Adrenal gland (tissue), 12 donors: ENCODE results near the gene ANO7. TPM values are rescaled to one million over a fixed set of nuclear protein-coding genes. Genes with fewer than 3 reads are reported as not detected.

Source experiments
- DNase-seq, 7 donors: peaks; one replicate each; pipeline ENCODE4 v3.0.0-alpha.2; 2019 to 2020
- H3K27ac ChIP-seq, 5 donors: fragments of 200-600 bp; sonication (generic) in 4 of 5; 1 replicate in 3 of 5; 2 replicates in 2 of 5; pipeline versions ENCODE4 v1.5.1 to v1.8.0; 2016 to 2020; ENCODE audit warnings: mild to moderate bottlenecking in 1 of 5
- H3K27me3 ChIP-seq: fragments of 200-600 bp; 2 replicates; pipeline ENCODE4 v1.8.0; 2021
- H3K36me3 ChIP-seq, 2 donors: fragments of 200-600 bp; replicated peaks in 1 of 2; 1 replicate in 1 of 2; 2 replicates in 1 of 2; pipeline versions ENCODE4 v1.5.1 to v1.8.0; 2018 to 2022
- H3K4me1 ChIP-seq, 2 donors: fragments of 200-600 bp; replicated peaks in 1 of 2; 1 replicate in 1 of 2; 2 replicates in 1 of 2; pipeline versions ENCODE4 v1.5.1 to v1.8.0; 2018 to 2021
- H3K4me3 ChIP-seq, 4 donors: fragments of 200-600 bp; sonication (generic) in 3 of 4; one replicate each; pipeline ENCODE4 v1.5.1; 2016 to 2018
- H3K9me3 ChIP-seq, 3 donors: fragments of 200-600 bp; sonication (generic) in 1 of 3; replicated peaks in 1 of 3; 1 replicate in 2 of 3; 2 replicates in 1 of 3; pipeline versions ENCODE4 v1.5.1 to v1.8.0; 2016 to 2021
- POLR2A ChIP-seq, 2 donors: fragments of 450-650 bp; IDR thresholded peaks; one replicate each; pipeline ENCODE4 v1.6.1; 2017; ENCODE audit warnings: antibody characterized with exemption in 2 of 2, mild to moderate bottlenecking in 2 of 2, moderate library complexity in 1 of 2
- WGBS, 4 donors: extraction: QIAGEN DNeasy Blood & Tissue Kit in 2 of 4; methylation state at CpG; one replicate each; pipeline versions ENCODE4 v1.1.5 to v1.1.7; 2013 to 2017; 5-methylcytosine and 5-hydroxymethylcytosine counted together
- intact Hi-C, 2 donors: fragments of 100-400 bp; cut with DNase I; formaldehyde crosslinking; loops; one replicate each; pipeline versions ENCODE4 v1.14.1 to v1.15.0; 2022 to 2023
- polyA plus RNA-seq, 3 donors: library from polyadenylated mRNA; stranded (reverse); fragments of 200-250 nt in 2 of 3; fragments of 350-450 nt in 1 of 3; fragmentation: Illumina TruSeq in 1 of 3; extraction: RNeasy Lipid Tissue Mini Kit (QIAGEN cat#74804) in 1 of 3; gene quantifications; one replicate each; pipeline ENCODE4 v1.2.3, GENCODE V29; 2013 to 2014
- total RNA-seq, 9 donors: library from RNA; depleted of rRNA in 4 of 9; stranded (reverse); fragments of >200 nt in 4 of 9; fragments of 120-200 nt in 1 of 9; fragmentation: NEBNext Ultra II Directional in 1 of 9; extraction: Animal tissue kit (Norgen Biotek cat#: 25700) in 1 of 9; gene quantifications; one replicate each; pipeline versions ENCODE4 v1.1.0 to v1.2.4, GENCODE V29; 2013 to 2023
- TF ChIP-seq, protein P1 (sequence below), 6 experiments: fragments of 450-650 bp in 4 of 6; fragments of 200-600 bp in 2 of 6; sonication (generic) in 1 of 6; IDR thresholded peaks; 1 replicate in 5 of 6; 2 replicates in 1 of 6; pipeline versions ENCODE4 v1.5.1 to v1.8.0; 2016 to 2021; ENCODE audit warnings: antibody characterized with exemption in 6 of 6, mild to moderate bottlenecking in 2 of 6, moderate library complexity in 1 of 6
- donor health status: healthy with polysubstance abuse.
- donor health status: Bipolar disorder and iron deficiency.
- donor health status: DM: yes; HTN: yes; CAD: no.
- donor health status: DM: no; HTN: no; CAD: no.
- donor health status: DM: no; HTN: no; CAD: no.
- donor health status: DM: yes; HTN: yes; CAD: no.

The ANO7 gene
- total and polyA plus RNA-seq, 12 donors: 0.48 to 5.1 (median 1.8) TPM

DNA sequence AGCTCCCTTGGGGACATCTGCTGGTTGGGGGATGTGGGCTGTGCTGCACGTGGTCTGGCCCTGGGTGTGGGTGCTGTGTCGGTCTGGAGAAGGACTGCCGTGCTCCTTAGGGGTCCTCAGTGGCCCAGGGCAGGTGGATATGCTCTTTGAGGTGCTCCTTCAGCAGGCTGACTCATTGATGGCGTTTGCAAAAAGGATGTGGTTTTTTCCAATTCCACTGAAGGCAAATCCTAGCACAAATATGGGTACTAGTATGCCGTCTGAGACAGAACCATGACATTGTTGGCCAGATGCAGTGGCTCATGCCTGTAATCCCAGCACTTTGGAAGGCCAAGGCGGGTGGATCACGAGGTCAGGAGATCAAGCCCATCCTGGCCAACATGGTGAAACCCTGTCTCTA is 34.9 kb upstream of the ANO7 start:
- peaks cover 7 to 19% of the 10 kb centered on the region in 2 donors for H3K4me1 ChIP-seq
- 89 to 95% (median 90%) methylated on average over 7 of the region's 7 CpGs for WGBS, 4 donors
- H3K4me3 ChIP-seq: no peak overlapping the region
- no peaks in the 10 kb centered on the region for H3K9me3 ChIP-seq
- intact Hi-C loops: no loop called here
- DNase-seq: no peak
- no peaks in the 10 kb centered on the region for H3K27me3 ChIP-seq
- peaks cover 0 to 20% of the 10 kb centered on the region in 2 donors for H3K36me3 ChIP-seq
- no peak overlapping the region for H3K27ac ChIP-seq
- TF ChIP-seq, protein P1, sequence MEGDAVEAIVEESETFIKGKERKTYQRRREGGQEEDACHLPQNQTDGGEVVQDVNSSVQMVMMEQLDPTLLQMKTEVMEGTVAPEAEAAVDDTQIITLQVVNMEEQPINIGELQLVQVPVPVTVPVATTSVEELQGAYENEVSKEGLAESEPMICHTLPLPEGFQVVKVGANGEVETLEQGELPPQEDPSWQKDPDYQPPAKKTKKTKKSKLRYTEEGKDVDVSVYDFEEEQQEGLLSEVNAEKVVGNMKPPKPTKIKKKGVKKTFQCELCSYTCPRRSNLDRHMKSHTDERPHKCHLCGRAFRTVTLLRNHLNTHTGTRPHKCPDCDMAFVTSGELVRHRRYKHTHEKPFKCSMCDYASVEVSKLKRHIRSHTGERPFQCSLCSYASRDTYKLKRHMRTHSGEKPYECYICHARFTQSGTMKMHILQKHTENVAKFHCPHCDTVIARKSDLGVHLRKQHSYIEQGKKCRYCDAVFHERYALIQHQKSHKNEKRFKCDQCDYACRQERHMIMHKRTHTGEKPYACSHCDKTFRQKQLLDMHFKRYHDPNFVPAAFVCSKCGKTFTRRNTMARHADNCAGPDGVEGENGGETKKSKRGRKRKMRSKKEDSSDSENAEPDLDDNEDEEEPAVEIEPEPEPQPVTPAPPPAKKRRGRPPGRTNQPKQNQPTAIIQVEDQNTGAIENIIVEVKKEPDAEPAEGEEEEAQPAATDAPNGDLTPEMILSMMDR (IDR thresholded peaks at IDR 0.05): no peak
- TF ChIP-seq POLR2A (IDR thresholded peaks at IDR 0.05): no peak

DNA sequence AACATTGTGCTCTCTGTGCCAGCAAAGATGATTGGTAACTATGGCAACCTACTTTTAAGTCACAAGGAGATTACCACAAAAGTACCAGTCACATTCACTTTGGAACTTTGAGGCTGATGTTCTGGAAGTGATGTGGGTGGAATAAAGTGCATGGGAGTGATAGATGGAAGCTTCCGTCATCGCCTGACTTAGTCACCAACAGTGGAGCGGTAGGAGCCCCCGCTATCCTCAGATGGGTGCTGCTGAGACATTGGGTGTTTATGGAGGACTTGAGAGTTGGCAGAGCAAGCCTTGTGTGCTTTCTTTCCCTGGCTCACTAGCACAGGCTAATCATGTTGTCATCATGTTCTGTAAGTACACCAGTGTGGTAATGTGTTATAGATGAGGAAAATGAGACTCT is 33.6 kb upstream of the ANO7 start:
- H3K9me3 ChIP-seq: no peaks in the 10 kb centered on the region
- peaks cover 0 to 30% of the 10 kb centered on the region in 2 donors for H3K36me3 ChIP-seq
- H3K4me3 ChIP-seq: no peak overlapping the region
- peaks cover 7 to 15% of the 10 kb centered on the region in 2 donors for H3K4me1 ChIP-seq
- 89 to 99% (median 96%) methylated on average over 4 of the region's 4 CpGs for WGBS, 4 donors
- TF ChIP-seq, protein P1 (IDR thresholded peaks at IDR 0.05): no peak
- no peak for TF ChIP-seq POLR2A (IDR thresholded peaks at IDR 0.05)
- H3K27ac ChIP-seq: no peak overlapping the region
- DNase-seq: no peak
- intact Hi-C loops: no loop called here
- H3K27me3 ChIP-seq: no peaks in the 10 kb centered on the region

DNA sequence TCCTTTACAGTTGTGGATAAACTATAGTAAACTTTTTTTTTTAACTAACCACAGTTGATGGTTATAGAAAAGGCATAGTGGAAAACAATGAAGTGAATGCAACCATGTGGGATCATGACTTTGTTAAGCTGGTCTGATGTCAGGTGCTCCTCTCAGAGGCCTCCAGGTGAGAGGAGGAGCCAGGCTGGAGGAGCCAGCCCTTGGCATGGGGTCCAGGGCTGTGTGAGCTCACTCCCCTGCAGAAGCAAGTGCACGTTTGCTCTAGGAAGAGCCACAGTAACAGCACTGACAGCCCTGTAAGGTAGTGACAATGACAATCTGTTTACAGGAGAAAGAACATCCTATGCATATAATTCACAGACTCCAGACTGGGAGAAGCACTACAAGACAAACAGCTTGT is 32.5 kb upstream of the ANO7 start:
- Histone ChIP-seq H3K4me3 (no peak overlapping the region), H3K36me3 (peaks cover 0 to 30% of the 10 kb centered on the region in 2 donors), H3K27ac (no peak overlapping the region), H3K9me3 (no peaks in the 10 kb centered on the region), H3K4me1 (peaks cover 4 to 13% of the 10 kb centered on the region in 2 donors), H3K27me3 (no peaks in the 10 kb centered on the region)
- TF ChIP-seq, protein P1 (IDR thresholded peaks at IDR 0.05): no peak
- TF ChIP-seq POLR2A (IDR thresholded peaks at IDR 0.05): no peak
- WGBS, 4 donors: 50 to 78% (median 71%) methylated on average over 1 of the region's 1 CpG
- no peak for DNase-seq
- intact Hi-C loops: no loop called here

DNA sequence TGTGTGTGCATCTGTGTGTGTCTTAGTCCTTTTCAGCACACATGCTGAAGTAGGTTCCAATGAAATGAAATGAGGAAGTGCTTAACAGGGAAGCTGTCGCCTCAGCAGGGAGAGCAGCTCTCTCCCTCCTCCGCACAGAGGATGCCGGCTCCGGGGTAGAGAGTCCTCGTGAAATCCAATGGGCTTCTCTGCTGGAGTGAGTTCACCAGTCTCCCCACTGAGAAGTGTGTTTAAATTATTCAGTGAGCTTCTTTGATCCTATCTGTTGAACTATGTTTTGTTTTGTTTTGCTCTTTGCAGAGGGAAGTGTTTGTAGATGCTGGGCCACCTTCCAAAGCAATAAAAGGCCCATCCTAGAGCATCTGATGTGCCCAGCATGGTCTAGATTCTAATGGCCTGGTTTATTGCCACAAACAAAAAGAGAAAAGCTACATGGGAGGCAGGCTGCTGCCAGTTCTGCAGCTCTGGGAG is 31.5 kb upstream of the ANO7 start:
- intact Hi-C loops: no loop called here
- 60 to 80% (median 71%) methylated on average over 1 to 5 of the region's 5 CpGs for WGBS, 4 donors
- DNase-seq: no peak
- Histone ChIP-seq H3K9me3 (no peaks in the 10 kb centered on the region), H3K27ac (no peak overlapping the region), H3K36me3 (peaks cover 0 to 30% of the 10 kb centered on the region in 2 donors), H3K4me1 (peaks cover 8% of the 10 kb centered on the region in 2 donors), H3K27me3 (no peaks in the 10 kb centered on the region), H3K4me3 (no peak overlapping the region)
- TF ChIP-seq, protein P1 (IDR thresholded peaks at IDR 0.05): no peak
- no peak for TF ChIP-seq POLR2A (IDR thresholded peaks at IDR 0.05)
